HepG2 (cell line): ENCODE data around the gene TFAM. TPM values are rescaled to one million over a fixed set of nuclear protein-coding genes. Genes with fewer than 3 reads are reported as not detected.

Experiments used
- ATAC-seq: fragments of 200-7000 bp; cut with Tn5 transposase; 3 replicates; pipeline ENCODE4 v1.9.1; 2020; ENCODE audit warnings: mild to moderate bottlenecking, moderate library complexity
- BruUV-seq: library from RNA; stranded (reverse); fragments of 400-500 nt; replicated peaks from 2 replicates; lab custom pipeline; 2021; lab: Mats Ljungman, UMichigan
- CTCF ChIA-PET: fragments of 300-600 bp; formaldehyde crosslinking; extraction: SDS; loops from one replicate; lab custom pipeline; 2021; ENCODE audit warnings: low total read pairs, inconsistent platforms, low intra/inter-chr PET ratio; lab: Yijun Ruan, JAX
- POLR2A ChIA-PET: fragments of 350-600 bp; sonication (Branson Sonifier 250); formaldehyde crosslinking; loops from one replicate; lab custom pipeline; 2020; ENCODE audit warnings: antibody characterized with exemption, inconsistent platforms; lab: Yijun Ruan, JAX
- DNase-seq: peaks from one replicate; pipeline ENCODE4 v3.0.0-alpha.2; 2015; ENCODE audit warnings: low spot score
- FAIRE-seq: peaks from 3 replicates; lab custom pipeline; 2011; peaks lifted over from hg19 to GRCh38; lab: Jason Lieb, UNC
- H2AFZ ChIP-seq: one replicate; pipeline ENCODE4 v1.6.1; 2011; ENCODE audit warnings: low read length, inconsistent platforms
- H3K27ac ChIP-seq: fragments of 300-600 bp; 3 replicates; pipeline ENCODE4 v1.8.0; 2011; ENCODE audit warnings: mixed run types, mild to moderate bottlenecking, mixed read lengths, low read length, inconsistent platforms; ENCODE audit not compliant: insufficient read depth; ENCODE audit errors: extremely low read length
- H3K27me3 ChIP-seq, 2 experiments: fragments of 200-600 bp in 1 of 2; 2 replicates in 1 of 2; 3 replicates in 1 of 2; pipeline versions ENCODE4 v1.6.0 to v1.8.0; 2011; ENCODE audit warnings: low read length in 2 of 2, mild to moderate bottlenecking in 2 of 2, moderate library complexity in 2 of 2, inconsistent platforms in 1 of 2; ENCODE audit not compliant: insufficient read depth in 2 of 2, control insufficient read depth in 1 of 2
- H3K36me3 ChIP-seq, 2 experiments: fragments of 200-600 bp in 1 of 2; replicated peaks in 1 of 2; 2 replicates in 1 of 2; 3 replicates in 1 of 2; pipeline versions ENCODE4 v1.5.1 to v1.8.0; 2011; ENCODE audit warnings: low read length in 2 of 2, inconsistent platforms in 1 of 2; ENCODE audit not compliant: insufficient read depth in 2 of 2, control insufficient read depth in 1 of 2
- H3K4me1 ChIP-seq: 2 replicates; pipeline ENCODE4 v1.5.1; 2012; ENCODE audit warnings: low read length, inconsistent platforms; ENCODE audit not compliant: insufficient read depth
- H3K4me2 ChIP-seq: 2 replicates; pipeline ENCODE4 v1.6.0; 2011; ENCODE audit warnings: low read depth, low read length, inconsistent platforms
- H3K4me3 ChIP-seq, 3 experiments: fragments of 200-600 bp in 1 of 3; sonication (generic), shearing (Covaris generic) in 1 of 3; replicated peaks in 1 of 3; 2 replicates each; pipeline ENCODE4 v1.5.1; 2011 to 2016; ENCODE audit warnings: low read length in 3 of 3, inconsistent platforms in 2 of 3, low read depth in 2 of 3, mild to moderate bottlenecking in 2 of 3, control low read depth in 1 of 3, mixed read lengths in 1 of 3; ENCODE audit not compliant: insufficient read depth in 1 of 3
- H3K79me2 ChIP-seq: one replicate; pipeline ENCODE4 v1.6.1; 2011; ENCODE audit warnings: low read length, inconsistent platforms; ENCODE audit not compliant: insufficient read depth
- H3K9ac ChIP-seq: 2 replicates; pipeline ENCODE4 v1.6.0; 2011; ENCODE audit warnings: mild to moderate bottlenecking, low read depth, low read length, inconsistent platforms; ENCODE audit not compliant: insufficient read depth
- H3K9me3 ChIP-seq: 2 replicates; pipeline ENCODE4 v1.5.1; 2012; ENCODE audit warnings: mild to moderate bottlenecking, low read length
- H4K20me1 ChIP-seq: 2 replicates; pipeline ENCODE4 v1.6.0; 2011; ENCODE audit warnings: inconsistent platforms, mild to moderate bottlenecking, low read length, moderate library complexity; ENCODE audit not compliant: insufficient read depth
- HNRNPK ChIP-seq: fragments of 200-400 bp; formaldehyde crosslinking; IDR thresholded peaks from 2 replicates; pipeline ENCODE4 v1.6.1; 2018; ENCODE audit warnings: low read length, low read depth, moderate library complexity, mild to moderate bottlenecking; ENCODE audit not compliant: poor library complexity, severe bottlenecking
- MED8 ChIP-seq: sonication (generic); formaldehyde crosslinking; IDR thresholded peaks from 2 replicates; pipeline ENCODE4 v1.8.1; 2023; ENCODE audit warnings: mild to moderate bottlenecking, missing genetic modification reagents; ENCODE audit not compliant: insufficient replicate concordance
- ZNF205 ChIP-seq: IDR thresholded peaks from 2 replicates; pipeline ENCODE4 v1.6.1; 2018; ENCODE audit warnings: missing biosample characterization, missing genetic modification reagents
- ZNF570 ChIP-seq: sonication (generic); formaldehyde crosslinking; IDR thresholded peaks from 2 replicates; pipeline ENCODE4 v1.4.0; 2020; ENCODE audit warnings: mild to moderate bottlenecking, missing genetic modification reagents, borderline replicate concordance
- WGBS: methylation state at CpG from one replicate; pipeline ENCODE4 v1.1.6; 2017; ENCODE audit warnings: low lambda C conversion rate; 5-methylcytosine and 5-hydroxymethylcytosine counted together
- in situ Hi-C: cut with HindIII; loops from 2 replicates; pipeline ENCODE4 v1.10.0; 2017; ENCODE audit warnings: low pct_unique_long_range_greater_than_20kb; ENCODE audit not compliant: extremely low pct_ligation_motif_present
- intact Hi-C: fragments of 100-400 bp; cut with micrococcal nuclease; formaldehyde crosslinking; loops from one replicate; pipeline ENCODE4 v1.10.0; 2022; ENCODE audit not compliant: unreplicated experiment
- polyA plus RNA-seq, 8 experiments: library from polyadenylated mRNA; depleted of rRNA in 3 of 8; stranded (reverse) in 7 of 8; unstranded in 1 of 8; fragments of >200 nt; fragmentation: Illumina TruSeq in 4 of 8; extraction: Trizol in 4 of 8; gene quantifications; 2 replicates each; pipeline versions ENCODE4 v1.2.1 to v1.2.3, GENCODE V29; 2011 to 2016; ENCODE audit warnings: low read depth in 4 of 8, missing spikeins in 1 of 8, mixed read lengths in 1 of 8; ENCODE audit not compliant: insufficient read depth in 1 of 8
- total RNA-seq, 5 experiments: library from RNA; depleted of rRNA; stranded (reverse); fragments of >200 nt; fragmentation: Illumina TruSeq; extraction: Trizol; gene quantifications; 2 replicates each; pipeline ENCODE4 v1.2.3, GENCODE V29; 2016; ENCODE audit warnings: low read depth in 1 of 5
- TF ChIP-seq, protein P1 (sequence below): sonication (generic); formaldehyde crosslinking; IDR thresholded peaks from 2 replicates; pipeline ENCODE4 v1.5.0; 2020; ENCODE audit warnings: missing genetic modification reagents, mild to moderate bottlenecking, borderline replicate concordance

The TFAM gene
- total and polyA plus RNA-seq, 2 of the 13 experiments (the other 11 are each of a cell fraction or from before 2014, with no cell fraction given), result 18.4 to 125 TPM

DNA sequence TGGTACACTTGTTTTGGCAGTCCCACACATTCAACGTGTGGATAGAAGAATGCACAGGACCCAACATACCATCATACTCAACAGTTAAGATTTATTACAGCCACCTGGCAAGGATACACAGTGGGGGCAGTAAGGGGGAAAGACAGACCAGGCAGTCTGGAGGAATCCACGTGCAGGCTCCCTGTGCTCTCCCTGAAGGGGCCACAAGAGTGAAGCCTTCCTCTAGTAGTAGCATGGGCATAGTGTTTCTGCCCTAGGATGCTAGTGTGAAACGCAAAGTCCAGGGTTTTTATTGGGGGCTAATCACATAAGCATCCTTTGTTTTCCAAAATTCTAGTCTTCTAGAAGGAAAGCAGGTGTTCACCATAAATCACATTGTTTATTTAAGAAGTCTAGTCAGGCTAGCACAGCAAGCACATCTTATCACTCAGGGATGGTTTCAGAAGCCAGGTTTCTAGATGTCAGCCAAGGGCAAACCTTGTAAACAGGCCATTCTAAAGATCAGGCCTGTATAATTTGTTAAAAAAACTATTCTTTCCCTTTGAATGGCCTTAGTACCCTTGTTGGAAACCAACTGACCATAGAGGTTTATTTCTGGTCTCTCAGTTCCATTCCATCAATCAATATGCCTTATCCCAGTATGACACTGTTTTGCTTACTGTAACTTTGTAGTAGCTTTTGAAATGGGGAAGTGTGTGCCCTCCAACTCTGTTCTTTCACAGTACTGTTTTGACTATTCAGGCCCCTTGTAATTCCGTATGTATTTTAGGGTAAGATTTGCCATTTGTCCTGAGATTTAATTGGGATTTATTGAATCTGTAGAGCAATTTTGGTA is 12.4 kb upstream of the TFAM start (continued):
- TF ChIP-seq, protein P1, sequence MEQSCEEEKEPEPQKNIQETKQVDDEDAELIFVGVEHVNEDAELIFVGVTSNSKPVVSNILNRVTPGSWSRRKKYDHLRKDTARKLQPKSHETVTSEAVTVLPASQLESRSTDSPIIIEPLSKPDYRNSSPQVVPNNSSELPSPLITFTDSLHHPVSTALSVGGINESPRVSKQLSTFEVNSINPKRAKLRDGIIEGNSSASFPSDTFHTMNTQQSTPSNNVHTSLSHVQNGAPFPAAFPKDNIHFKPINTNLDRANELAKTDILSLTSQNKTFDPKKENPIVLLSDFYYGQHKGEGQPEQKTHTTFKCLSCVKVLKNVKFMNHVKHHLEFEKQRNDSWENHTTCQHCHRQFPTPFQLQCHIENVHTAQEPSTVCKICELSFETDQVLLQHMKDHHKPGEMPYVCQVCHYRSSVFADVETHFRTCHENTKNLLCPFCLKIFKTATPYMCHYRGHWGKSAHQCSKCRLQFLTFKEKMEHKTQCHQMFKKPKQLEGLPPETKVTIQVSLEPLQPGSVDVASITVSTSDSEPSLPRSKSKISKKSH, result no peak
- TF ChIP-seq ZNF570 (CRISPR knock-in tag) (no peak), MED8 (CRISPR knock-in tag) (no peak)

DNA sequence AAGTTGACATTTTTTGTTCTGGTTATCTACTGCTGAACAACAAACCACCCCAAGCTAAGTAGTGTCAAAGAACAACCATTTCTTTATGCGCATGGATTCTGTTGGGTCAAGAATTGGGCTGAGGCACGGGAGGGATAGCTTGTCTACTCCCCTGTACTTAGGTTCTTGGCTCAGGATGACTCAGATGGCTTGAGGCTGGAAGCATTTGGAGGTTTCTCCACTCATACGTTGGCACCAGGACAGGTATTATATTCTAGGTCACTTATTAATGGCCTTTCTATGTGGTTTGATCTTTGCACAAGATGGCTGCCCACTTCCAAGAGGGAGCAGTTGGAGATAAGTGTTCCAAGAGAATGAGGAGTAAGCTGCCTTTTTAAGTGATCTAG is 11.8 kb upstream of the TFAM start:
- ATAC-seq (no peak), FAIRE-seq (no peak), DNase-seq (no peak)
- H3K27me3 ChIP-seq, result no peaks in the 10 kb centered on the region; a peak in 1 of 5 replicates
- H2AFZ ChIP-seq, result no peak overlapping the region
- H3K4me3 ChIP-seq, result no peak overlapping the region
- POLR2A ChIA-PET, result no interaction called here
- CTCF ChIA-PET, result no interaction called here
- no peak overlapping the region for H3K4me2 ChIP-seq
- intact Hi-C loops (no loop called here), in situ Hi-C loops (no loop called here)
- TF ChIP-seq ZNF205 (no peak), HNRNPK (no peak)
- no peaks in the 10 kb centered on the region for H3K79me2 ChIP-seq
- BruUV-seq, result no TSS peak
- H3K9ac ChIP-seq, result no peak overlapping the region
- WGBS, result 90% methylated on average over 3 of the region's 3 CpGs
- H3K27ac ChIP-seq, result no peak overlapping the region
- peaks cover 0 to 7% of the 10 kb centered on the region in 2 experiments; a peak in 1 of 5 replicates for H3K36me3 ChIP-seq
- no peaks in the 10 kb centered on the region for H3K4me1 ChIP-seq
- H4K20me1 ChIP-seq, result no peaks in the 10 kb centered on the region
- no peaks in the 10 kb centered on the region for H3K9me3 ChIP-seq
